OCI-LY7 (cell line): ENCODE results near the gene CTNNBL1. TPM values are rescaled to one million over a fixed set of nuclear protein-coding genes. Genes with fewer than 3 reads are reported as not detected.

Experiments
- BruUV-seq: library from RNA; stranded (reverse); fragments of 400-500 nt; replicated peaks from 2 replicates; lab custom pipeline; 2021; lab: Mats Ljungman, UMichigan
- CTCF ChIA-PET: fragments of 300-600 bp; sonication (Branson Sonifier 250); formaldehyde crosslinking; loops from one replicate; lab custom pipeline; 2022; ENCODE audit warnings: antibody characterized with exemption; ENCODE audit not compliant: unreplicated experiment; lab: Charles Lee
- POLR2A ChIA-PET: fragments of 300-600 bp; sonication (Branson Sonifier 250); formaldehyde crosslinking; loops from one replicate; lab custom pipeline; 2022; ENCODE audit warnings: antibody characterized with exemption; lab: Charles Lee
- DNase-seq: peaks from one replicate; pipeline ENCODE4 v3.0.0-alpha.2; 2015; ENCODE audit warnings: low spot score
- H2AFZ ChIP-seq: fragments of 200-600 bp; sonication (generic), shearing (Covaris generic); 2 replicates; pipeline ENCODE4 v1.6.1; 2014; ENCODE audit warnings: mild to moderate bottlenecking, antibody characterized with exemption, low read length, moderate library complexity
- H3K27ac ChIP-seq: fragments of 200-600 bp; sonication (generic); 2 replicates; pipeline ENCODE4 v1.5.1; 2014; ENCODE audit warnings: mixed run types, low read depth, mild to moderate bottlenecking, moderate library complexity, low read length, inconsistent platforms; ENCODE audit not compliant: poor library complexity, severe bottlenecking
- H3K36me3 ChIP-seq: fragments of 200-600 bp; sonication (generic); 2 replicates; pipeline ENCODE4 v1.6.1; 2014; ENCODE audit warnings: mild to moderate bottlenecking, antibody characterized with exemption, low read length, moderate library complexity, mixed read lengths; ENCODE audit not compliant: insufficient read depth
- H3K4me1 ChIP-seq: fragments of 200-600 bp; sonication (generic); 2 replicates; pipeline ENCODE4 v1.5.1; 2014; ENCODE audit warnings: mild to moderate bottlenecking, low read length; ENCODE audit not compliant: insufficient read depth, poor library complexity, severe bottlenecking
- H3K4me2 ChIP-seq: fragments of 200-600 bp; sonication (generic); 2 replicates; pipeline ENCODE4 v1.6.1; 2014; ENCODE audit warnings: mild to moderate bottlenecking, low read length
- H3K4me3 ChIP-seq: fragments of 200-600 bp; sonication (generic); 2 replicates; pipeline ENCODE4 v1.5.1; 2014; ENCODE audit warnings: mild to moderate bottlenecking, low read depth, low read length; ENCODE audit not compliant: poor library complexity, severe bottlenecking
- H3K79me2 ChIP-seq: fragments of 200-600 bp; sonication (generic); 2 replicates; pipeline ENCODE4 v1.6.1; 2016; ENCODE audit warnings: low read depth, mild to moderate bottlenecking, low read length, moderate library complexity, mixed read lengths; ENCODE audit not compliant: insufficient read depth
- H3K9me2 ChIP-seq: fragments of 200-600 bp; sonication (generic); 2 replicates; pipeline ENCODE4 v1.6.1; 2016; ENCODE audit warnings: mild to moderate bottlenecking, low read length, mixed read lengths; ENCODE audit not compliant: insufficient read depth
- H3K9me3 ChIP-seq: fragments of 200-600 bp; sonication (generic); 2 replicates; pipeline ENCODE4 v1.6.1; 2014; ENCODE audit warnings: mild to moderate bottlenecking, mixed run types, low read length, mixed read lengths
- H4K20me1 ChIP-seq: fragments of 200-600 bp; sonication (generic); 2 replicates; pipeline ENCODE4 v1.6.1; 2014; ENCODE audit warnings: mild to moderate bottlenecking, antibody characterized with exemption, low read length, moderate library complexity, mixed read lengths; ENCODE audit not compliant: insufficient read depth
- CTCF ChIP-seq: fragments of 200-600 bp; sonication (generic); conservative IDR thresholded peaks from 2 replicates; pipeline ENCODE4 v1.5.1; 2014; ENCODE audit warnings: mild to moderate bottlenecking, antibody characterized with exemption, low read length, moderate library complexity, mixed read lengths
- EZH2phosphoT487 ChIP-seq: fragments of 200-600 bp; sonication (generic); IDR thresholded peaks from 2 replicates; pipeline ENCODE4 v1.6.1; 2018; ENCODE audit warnings: low read depth, borderline replicate concordance, mild to moderate bottlenecking, mixed run types, antibody characterized with exemption, low read length, moderate library complexity, mixed read lengths
- intact Hi-C: fragments of 100-400 bp; cut with micrococcal nuclease; formaldehyde crosslinking; loops from one replicate; pipeline ENCODE4 v1.10.0; 2022; ENCODE audit not compliant: unreplicated experiment
- total RNA-seq, 2 experiments: library from RNA; depleted of rRNA in 1 of 2; stranded (reverse); fragments of >200 nt in 1 of 2; shearing (Covaris generic) in 1 of 2; gene quantifications; 2 replicates each; pipeline ENCODE4 v1.2.3, GENCODE V29; 2014 to 2022

Gene CTNNBL1
- total RNA-seq, 2 experiments from 2014 or later: 38.0 to 90.0 TPM

GRCh38 chr20:37816726-37817125 lies 122.9 kb downstream of the CTNNBL1 start:
- H4K20me1 ChIP-seq: no peaks in the 10 kb centered on the region
- H3K27ac ChIP-seq: no peak overlapping the region
- H3K36me3 ChIP-seq: no peaks in the 10 kb centered on the region
- TF ChIP-seq CTCF (no peak), EZH2phosphoT487 (no peak)
- ChIA-PET POLR2A (no interaction called here), CTCF (no interaction called here)
- no peak overlapping the region for H3K4me2 ChIP-seq
- H3K79me2 ChIP-seq: no peaks in the 10 kb centered on the region
- no peak for DNase-seq
- H2AFZ ChIP-seq: no peak overlapping the region
- BruUV-seq: no TSS peak
- no peaks in the 10 kb centered on the region for H3K9me2 ChIP-seq
- intact Hi-C loops: no loop called here
- no peak overlapping the region for H3K4me3 ChIP-seq
- no peaks in the 10 kb centered on the region for H3K4me1 ChIP-seq
- H3K9me3 ChIP-seq: no peaks in the 10 kb centered on the region

- Histone ChIP-seq H2AFZ (no peak overlapping the region), H3K9me3 (no peaks in the 10 kb centered on the region), H3K4me2 (no peak overlapping the region), H3K4me1 (no peaks in the 10 kb centered on the region), H3K9me2 (no peaks in the 10 kb centered on the region), H3K27ac (no peak overlapping the region), H3K36me3 (no peaks in the 10 kb centered on the region), H3K79me2 (no peaks in the 10 kb centered on the region), H4K20me1 (no peaks in the 10 kb centered on the region), H3K4me3 (no peak overlapping the region)
- no peak for DNase-seq
- TF ChIP-seq EZH2phosphoT487: no peak
- TF ChIP-seq CTCF: no peak
- BruUV-seq: no TSS peak
- ChIA-PET POLR2A (no interaction called here), CTCF (no interaction called here)
- intact Hi-C loops: no loop called here
Measured at GRCh38 chr20:37821696-37822095, 127.9 kb downstream of the CTNNBL1 start.

- BruUV-seq: no TSS peak
Measured at GRCh38 chr20:37822141-37822601, 128.3 kb downstream of the CTNNBL1 start.

More at GRCh38 chr20:37822141-37822601, 128.3 kb downstream of the CTNNBL1 start:
- no peaks in the 10 kb centered on the region for H3K79me2 ChIP-seq
- H3K4me1 ChIP-seq: no peaks in the 10 kb centered on the region
- no peaks in the 10 kb centered on the region for H3K36me3 ChIP-seq
- no peak overlapping the region for H3K27ac ChIP-seq
- POLR2A ChIA-PET: interaction anchor here (0.7 kb wide), 1 partner anchor 12 kb away, joined by 3 read pairs; no protein-coding TSS in a partner anchor
- intact Hi-C loops: no loop called here
- H4K20me1 ChIP-seq: no peaks in the 10 kb centered on the region
- no peak overlapping the region for H2AFZ ChIP-seq
- no peak overlapping the region for H3K4me2 ChIP-seq
- no peak for DNase-seq
- CTCF ChIA-PET: no interaction called here
- no peak overlapping the region for H3K4me3 ChIP-seq
- H3K9me2 ChIP-seq: no peaks in the 10 kb centered on the region
- TF ChIP-seq CTCF: no peak
- no peak for TF ChIP-seq EZH2phosphoT487
- H3K9me3 ChIP-seq: no peaks in the 10 kb centered on the region
